GM12873 (cell line): ENCODE data around the gene HIVEP3.

Source experiments
- TF ChIP-seq, protein P1 (sequence below): IDR thresholded peaks from 2 replicates; pipeline ENCODE4 v1.5.1; 2012; ENCODE audit warnings: low read depth, mild to moderate bottlenecking, moderate library complexity, low read length, control low read depth; ENCODE audit not compliant: insufficient read depth; ENCODE audit errors: missing control alignments

HIVEP3 gene

DNA sequence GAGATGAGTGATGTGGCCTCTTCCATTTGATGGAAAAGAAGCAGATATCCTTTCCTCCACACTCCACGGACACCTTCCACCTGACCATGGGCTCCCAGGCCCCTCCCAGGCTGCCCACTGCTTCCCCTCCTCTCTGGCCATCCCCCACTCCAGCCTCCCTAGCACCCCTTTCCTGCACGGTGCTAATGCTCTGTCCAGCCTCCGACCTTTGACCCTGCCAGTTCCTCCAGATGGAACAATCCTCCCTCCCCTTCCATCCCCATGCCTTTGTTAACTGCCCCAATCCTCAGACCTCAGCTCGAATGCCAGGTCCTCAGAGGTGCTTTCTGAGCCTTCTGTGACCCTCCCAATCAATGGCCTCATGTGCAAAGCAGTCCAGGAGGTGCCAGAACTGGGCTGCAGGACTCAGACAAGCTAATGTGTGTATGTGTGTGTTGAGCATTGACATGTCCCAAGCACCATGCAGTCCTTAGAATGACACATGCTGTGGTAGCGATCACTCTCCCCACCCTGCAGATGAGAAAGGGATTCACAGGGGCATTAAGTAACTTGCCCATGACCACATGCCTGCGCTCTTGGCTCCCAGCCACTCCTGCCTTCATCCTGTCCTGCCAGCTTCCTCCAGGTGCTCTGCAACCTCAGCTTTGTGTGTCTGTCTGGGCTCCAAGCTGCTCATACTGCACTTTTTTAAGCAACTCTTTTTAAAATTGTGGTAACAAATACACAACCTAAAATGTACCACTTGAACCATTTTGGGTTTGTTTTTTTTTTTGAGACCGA, 370.8 kb downstream of the HIVEP3 start:
- TF ChIP-seq, protein P1, sequence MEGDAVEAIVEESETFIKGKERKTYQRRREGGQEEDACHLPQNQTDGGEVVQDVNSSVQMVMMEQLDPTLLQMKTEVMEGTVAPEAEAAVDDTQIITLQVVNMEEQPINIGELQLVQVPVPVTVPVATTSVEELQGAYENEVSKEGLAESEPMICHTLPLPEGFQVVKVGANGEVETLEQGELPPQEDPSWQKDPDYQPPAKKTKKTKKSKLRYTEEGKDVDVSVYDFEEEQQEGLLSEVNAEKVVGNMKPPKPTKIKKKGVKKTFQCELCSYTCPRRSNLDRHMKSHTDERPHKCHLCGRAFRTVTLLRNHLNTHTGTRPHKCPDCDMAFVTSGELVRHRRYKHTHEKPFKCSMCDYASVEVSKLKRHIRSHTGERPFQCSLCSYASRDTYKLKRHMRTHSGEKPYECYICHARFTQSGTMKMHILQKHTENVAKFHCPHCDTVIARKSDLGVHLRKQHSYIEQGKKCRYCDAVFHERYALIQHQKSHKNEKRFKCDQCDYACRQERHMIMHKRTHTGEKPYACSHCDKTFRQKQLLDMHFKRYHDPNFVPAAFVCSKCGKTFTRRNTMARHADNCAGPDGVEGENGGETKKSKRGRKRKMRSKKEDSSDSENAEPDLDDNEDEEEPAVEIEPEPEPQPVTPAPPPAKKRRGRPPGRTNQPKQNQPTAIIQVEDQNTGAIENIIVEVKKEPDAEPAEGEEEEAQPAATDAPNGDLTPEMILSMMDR, result no peak

DNA sequence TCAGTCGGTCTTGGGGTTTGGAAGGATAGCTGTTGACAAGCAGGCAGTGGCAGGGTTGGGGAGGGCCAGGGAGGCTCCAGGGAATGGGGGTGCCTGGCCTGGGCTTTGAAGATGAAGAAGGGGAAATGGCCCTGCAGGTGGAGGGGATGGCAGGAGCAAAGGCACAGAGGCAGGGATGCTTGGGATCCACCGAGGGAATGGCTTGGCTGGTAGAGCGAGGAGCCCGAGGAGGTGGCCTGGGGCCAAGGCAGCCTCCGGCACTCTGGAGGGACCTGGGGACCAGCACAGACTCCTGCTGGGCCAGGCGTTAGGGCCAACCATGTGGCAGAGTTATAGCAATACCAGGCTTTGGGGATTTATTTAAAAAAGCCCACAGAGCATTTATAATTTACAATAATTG, 371.4 kb downstream of the HIVEP3 start:
- TF ChIP-seq, protein P1, result no peak

DNA sequence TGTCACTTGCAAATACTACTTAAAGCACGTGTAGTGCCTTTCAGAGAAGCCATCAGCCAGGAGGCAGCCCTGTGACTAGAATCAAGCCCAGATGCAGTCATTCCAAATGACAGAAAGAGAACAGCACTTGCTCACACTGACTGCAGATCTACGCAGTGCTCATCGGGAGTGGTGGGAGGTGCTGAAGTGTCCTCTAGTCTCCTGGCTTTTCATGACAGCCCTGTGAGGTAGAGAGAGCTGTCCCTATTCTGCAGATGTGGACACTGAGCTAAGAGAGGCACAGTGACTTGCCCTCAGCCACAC, 371.9 kb downstream of the HIVEP3 start:
- TF ChIP-seq, protein P1, result no peak

DNA sequence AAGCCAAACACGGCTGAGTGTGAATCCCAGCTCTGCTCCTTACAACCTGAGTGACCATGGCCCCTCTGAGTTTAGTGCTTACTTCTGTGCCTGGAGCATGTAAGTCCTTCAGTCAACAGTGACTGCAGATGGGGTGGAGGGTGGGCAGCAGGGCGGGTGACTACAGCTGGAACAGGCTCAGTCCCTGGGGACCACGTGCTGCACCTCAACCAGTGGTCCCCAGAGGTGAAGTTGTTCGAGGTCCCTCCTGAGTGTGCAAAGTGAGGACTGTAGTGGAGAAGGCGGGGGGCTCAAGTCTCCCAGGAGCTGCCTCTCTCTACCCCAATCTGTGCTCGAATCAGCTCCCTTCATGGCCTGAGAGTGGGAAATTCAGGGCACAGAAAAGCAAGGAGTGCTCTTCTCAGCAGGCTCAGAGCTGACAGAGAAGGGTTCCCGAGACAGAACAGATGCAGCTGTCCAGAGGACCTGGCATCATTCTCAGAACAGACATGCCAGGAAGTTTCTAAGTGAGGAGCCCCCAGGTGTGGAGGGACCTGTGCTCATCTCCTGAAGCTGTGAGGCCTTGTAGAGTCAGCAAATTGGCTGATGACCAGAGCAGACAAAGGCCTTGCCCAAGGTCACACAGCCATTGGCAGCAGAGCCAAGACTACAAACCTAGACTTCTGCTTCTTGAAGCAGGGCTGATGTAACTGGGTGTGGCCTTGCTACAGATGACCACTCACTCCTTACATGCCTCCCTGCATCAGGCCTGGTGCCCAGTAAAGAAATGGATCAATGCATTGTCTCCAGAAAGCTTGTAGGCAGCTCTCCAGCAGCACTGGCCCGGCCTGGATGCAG, 372.5 kb downstream of the HIVEP3 start:
- TF ChIP-seq, protein P1, result no peak

DNA sequence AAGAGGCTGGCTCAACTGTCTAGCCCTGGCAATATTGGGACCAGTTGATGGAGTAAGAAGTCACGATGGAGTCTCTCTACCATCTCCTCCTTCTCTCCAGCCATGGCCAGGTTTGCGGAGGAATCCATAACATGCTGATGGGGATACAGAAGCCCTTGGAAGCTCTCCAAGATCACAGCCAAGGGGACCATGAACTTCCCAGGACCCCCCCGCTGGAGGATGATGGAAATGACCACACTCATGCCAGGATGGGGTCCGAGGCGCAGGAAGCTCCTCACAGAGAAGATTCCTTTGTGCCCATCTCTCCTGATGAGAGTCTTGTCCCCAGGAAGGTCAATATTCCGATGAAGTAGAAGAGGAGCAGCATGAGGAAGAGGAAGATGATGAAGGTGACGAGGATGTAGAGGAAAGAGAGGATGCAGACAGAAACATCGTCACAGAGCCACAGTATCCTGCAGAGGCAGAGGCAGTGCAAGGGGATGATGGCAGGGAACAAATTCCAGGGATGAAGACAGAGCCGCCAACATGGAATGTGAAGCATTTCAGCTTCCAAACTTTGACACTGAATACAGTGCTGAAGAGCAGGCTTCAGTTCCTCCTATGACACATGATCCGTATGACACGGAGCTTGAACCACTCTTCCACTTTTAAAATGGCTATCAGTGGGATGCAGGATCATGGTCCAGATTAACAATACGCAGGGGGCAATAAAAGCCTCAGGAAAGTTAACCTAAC, 376.4 kb downstream of the HIVEP3 start:
- TF ChIP-seq, protein P1, result no peak

DNA sequence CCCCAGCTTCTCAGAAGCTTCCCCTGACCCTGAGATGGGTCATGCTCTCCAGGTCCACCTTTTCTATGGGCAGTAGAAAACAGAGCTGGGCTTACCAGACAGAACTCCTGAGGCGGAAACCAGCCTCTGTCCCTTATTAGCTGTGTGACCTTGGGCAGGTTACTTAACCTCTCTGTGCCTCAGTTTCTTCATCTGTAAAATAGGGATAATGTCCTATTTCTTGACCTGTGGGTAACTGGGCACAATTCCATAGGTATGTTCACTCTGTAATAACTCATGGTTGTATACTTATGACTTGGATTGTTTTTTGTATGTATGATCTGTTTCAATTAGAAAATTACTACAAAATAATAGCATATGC, 377.1 kb downstream of the HIVEP3 start:
- TF ChIP-seq, protein P1, result no peak
